Peyer's patch (tissue), 4 donors: Measurements from ENCODE around the gene UBE2F.

ENCODE experiments used
- CTCF ChIP-seq, 6 experiments: fragments of 450-650 bp in 4 of 6; fragments of 200-600 bp in 2 of 6; sonication (generic) in 1 of 6; IDR thresholded peaks; one replicate each; pipeline ENCODE4 v1.5.1; 2017 to 2019; ENCODE audit warnings: antibody characterized with exemption in 6 of 6, mild to moderate bottlenecking in 3 of 6, moderate library complexity in 1 of 6
- POLR2A ChIP-seq, 2 donors: fragments of 450-650 bp; IDR thresholded peaks; one replicate each; pipeline ENCODE4 v1.5.1; 2017; ENCODE audit warnings: antibody characterized with exemption in 2 of 2, mild to moderate bottlenecking in 2 of 2, moderate library complexity in 2 of 2

- no peak for TF ChIP-seq POLR2A (IDR thresholded peaks at IDR 0.05)
- TF ChIP-seq CTCF (IDR thresholded peaks at IDR 0.05) = no peak
These were observed 75.3 kb downstream of the UBE2F start for GRCh38 chr2:238042090-238042489.
